GM21786 (cell line): ENCODE data around the gene TPSG1.
"Not testable (repeated sequence)": the region's sequence is repeated elsewhere in the genome, so short reads cannot be mapped to it uniquely, and the experiment has no call there.

Experiments used
- ATAC-seq: cut with Tn5 transposase; IDR thresholded peaks from one replicate; pipeline ENCODE4 v1.9.1; 2021; ENCODE audit not compliant: unreplicated experiment

The TPSG1 gene

GRCh38 chr16:1232049-1232748 is 7.1 kb upstream of the TPSG1 start:
- not testable (repeated sequence) for ATAC-seq

GRCh38 chr16:1231301-1231700 is 6.2 kb upstream of the TPSG1 start:
- ATAC-seq: not testable (repeated sequence)

- not testable (repeated sequence) for ATAC-seq
Observed at GRCh38 chr16:1230471-1231212, 5.6 kb upstream of the TPSG1 start.

GRCh38 chr16:1230084-1230470 is 5.0 kb upstream of the TPSG1 start, which contains the start of gene TPSB2:
TSS of gene TPSB2 (minus strand) at chr16:1230184. CDS start at chr16:1229951, 233 bp downstream.
- ATAC-seq: not testable (repeated sequence)

- ATAC-seq: not testable (repeated sequence)
Observed at GRCh38 chr16:1229476-1229875, 4.4 kb upstream of the TPSG1 start.

- ATAC-seq: not testable (repeated sequence)
Observed at GRCh38 chr16:1228227-1228626, 3.2 kb upstream of the TPSG1 start.

GRCh38 chr16:1226692-1227091 is 1.6 kb upstream of the TPSG1 start:
- ATAC-seq: not testable (repeated sequence)

- not testable (repeated sequence) for ATAC-seq
Observed at GRCh38 chr16:1225728-1226311, 752 bp upstream of the TPSG1 start.

GRCh38 chr16:1224558-1224957 is 510 bp downstream of the TPSG1 start:
- ATAC-seq: no peak

- ATAC-seq: no peak
Observed at GRCh38 chr16:1223355-1224214, 1.5 kb downstream of the TPSG1 start.

- no peak for ATAC-seq
Observed at GRCh38 chr16:1222553-1223354, 2.3 kb downstream of the TPSG1 start.

GRCh38 chr16:1221628-1222552 is 3.2 kb downstream of the TPSG1 start:
- ATAC-seq: no peak

- ATAC-seq: no peak
Observed at GRCh38 chr16:1220841-1221627, 4.0 kb downstream of the TPSG1 start.

- no peak for ATAC-seq
Observed at GRCh38 chr16:1220098-1220728, 4.9 kb downstream of the TPSG1 start.

- no peak for ATAC-seq
Observed at GRCh38 chr16:1218930-1219611, 6.0 kb downstream of the TPSG1 start.

GRCh38 chr16:1218061-1218929 is 6.8 kb downstream of the TPSG1 start:
- ATAC-seq: no peak
